A673 (cell line): ENCODE measurements around the gene LACRT. TPM values are rescaled to one million over a fixed set of nuclear protein-coding genes. Genes with fewer than 3 reads are reported as not detected.
A peak's percentile ranks its signal among the peaks of the same experiment; 100 is the strongest.

Experiments used
- BruUV-seq: library from RNA; stranded (reverse); fragments of 400-500 nt; replicated peaks from 2 replicates; lab custom pipeline; 2021; lab: Mats Ljungman, UMichigan
- CTCF ChIA-PET: fragments of 300-600 bp; sonication (Branson Sonifier 250); formaldehyde crosslinking; loops from one replicate; lab custom pipeline; 2022; ENCODE audit warnings: antibody characterized with exemption; lab: Charles Lee
- POLR2A ChIA-PET: fragments of 300-600 bp; sonication (Branson Sonifier 250); formaldehyde crosslinking; loops from one replicate; lab custom pipeline; 2022; ENCODE audit warnings: antibody characterized with exemption; ENCODE audit not compliant: low non-redundant PET; lab: Charles Lee
- DNase-seq: peaks from one replicate; pipeline ENCODE4 v3.0.0-alpha.2; 2015; ENCODE audit warnings: low spot score
- H3K27ac ChIP-seq: fragments of 200-600 bp; sonication (generic); 2 replicates; pipeline ENCODE4 v1.5.1; 2016; ENCODE audit warnings: mixed run types, low read depth, mild to moderate bottlenecking, mixed read lengths, antibody characterized with exemption, low read length; ENCODE audit not compliant: poor library complexity, severe bottlenecking
- H3K27me3 ChIP-seq: fragments of 200-600 bp; sonication (generic); replicated peaks from 2 replicates; pipeline ENCODE4 v1.6.1; 2017; ENCODE audit warnings: mixed run types, low read depth, mild to moderate bottlenecking, mixed read lengths, antibody characterized with exemption, low read length; ENCODE audit not compliant: insufficient read depth, poor library complexity
- H3K36me3 ChIP-seq: fragments of 200-600 bp; sonication (generic); 2 replicates; pipeline ENCODE4 v1.6.1; 2016; ENCODE audit warnings: mixed run types, mild to moderate bottlenecking, mixed read lengths, antibody characterized with exemption, low read length; ENCODE audit not compliant: insufficient read depth, poor library complexity, severe bottlenecking
- H3K4me1 ChIP-seq: fragments of 200-600 bp; sonication (generic); 2 replicates; pipeline ENCODE4 v1.6.1; 2017; ENCODE audit warnings: mixed run types, mild to moderate bottlenecking, mixed read lengths, antibody characterized with exemption, low read length; ENCODE audit not compliant: insufficient read depth, poor library complexity, severe bottlenecking
- H3K4me3 ChIP-seq: fragments of 200-600 bp; sonication (generic); 2 replicates; pipeline ENCODE4 v1.5.1; 2016; ENCODE audit warnings: low read depth, mixed run types, mild to moderate bottlenecking, mixed read lengths, low read length; ENCODE audit not compliant: poor library complexity, severe bottlenecking
- H3K9me3 ChIP-seq: fragments of 200-600 bp; sonication (generic); 2 replicates; pipeline ENCODE4 v1.6.1; 2016; ENCODE audit warnings: mixed run types, low read depth, mild to moderate bottlenecking, mixed read lengths, antibody characterized with exemption, low read length; ENCODE audit not compliant: poor library complexity, severe bottlenecking
- CTCF ChIP-seq: fragments of 300-800, 200-600 bp; sonication (generic); conservative IDR thresholded peaks from 2 replicates; pipeline ENCODE4 v1.5.1; 2017; ENCODE audit warnings: low read depth, mild to moderate bottlenecking, antibody characterized with exemption, low read length, moderate library complexity, mixed read lengths
- EZH2 ChIP-seq: fragments of 200-600 bp; sonication (generic); IDR thresholded peaks from 2 replicates; pipeline ENCODE4 v1.6.1; 2017; ENCODE audit warnings: borderline replicate concordance, low read depth, mild to moderate bottlenecking, mixed read lengths, antibody characterized with exemption, low read length; ENCODE audit not compliant: poor library complexity, severe bottlenecking
- intact Hi-C: fragments of 100-400 bp; cut with micrococcal nuclease; formaldehyde crosslinking; loops from one replicate; pipeline ENCODE4 v1.10.0; 2022; ENCODE audit not compliant: unreplicated experiment
- total RNA-seq: library from RNA; stranded (reverse); gene quantifications from 2 replicates; pipeline ENCODE4 v1.2.3, GENCODE V29; 2021

The LACRT gene
- total RNA-seq, 1 experiment from 2014 or later = not detected

- H3K27ac ChIP-seq = peak overlapping the region; percentile 35
- no peak for DNase-seq
- no peak overlapping the region for H3K4me3 ChIP-seq
- no peaks in the 10 kb centered on the region for H3K27me3 ChIP-seq
- intact Hi-C loops = loop anchor here (10.0 kb wide), 1 partner anchor 135 kb away; no protein-coding TSS in a partner anchor
- TF ChIP-seq EZH2 (no peak), CTCF (no peak)
- no peaks in the 10 kb centered on the region for H3K36me3 ChIP-seq
- BruUV-seq = no TSS peak
- ChIA-PET POLR2A (no interaction called here), CTCF (no interaction called here)
- peaks cover 20% of the 10 kb centered on the region for H3K4me1 ChIP-seq
- H3K9me3 ChIP-seq = no peaks in the 10 kb centered on the region
Measured at GRCh38 chr12:54589964-54590363, 44.7 kb downstream of the LACRT start.

- peaks cover 29% of the 10 kb centered on the region for H3K4me1 ChIP-seq
- H3K36me3 ChIP-seq = no peaks in the 10 kb centered on the region
- ChIA-PET POLR2A (no interaction called here), CTCF (no interaction called here)
- no TSS peak for BruUV-seq
- intact Hi-C loops = no loop called here
- no peak for DNase-seq
- peak overlapping the region; percentile 87 for H3K4me3 ChIP-seq
- no peak for TF ChIP-seq CTCF
- no peak for TF ChIP-seq EZH2
- H3K27ac ChIP-seq = peak overlapping the region; percentile 62
- H3K27me3 ChIP-seq = no peaks in the 10 kb centered on the region
- no peaks in the 10 kb centered on the region for H3K9me3 ChIP-seq
Measured at GRCh38 chr12:54588890-54589267, 45.8 kb downstream of the LACRT start.

GRCh38 chr12:54588110-54588889 lies 46.4 kb downstream of the LACRT start, which contains the start of gene PPP1R1A:
PPP1R1A (minus strand) TSS chr12:54588659; CDS start chr12:54588488, 171 bp downstream.
- H3K36me3 ChIP-seq = peaks cover 4% of the 10 kb centered on the region
- H3K9me3 ChIP-seq = no peaks in the 10 kb centered on the region
- H3K4me1 ChIP-seq = peaks cover 29% of the 10 kb centered on the region
- TF ChIP-seq EZH2 (no peak), CTCF (no peak)
- BruUV-seq = no TSS peak
- ChIA-PET CTCF (no interaction called here), POLR2A (no interaction called here)
- H3K27ac ChIP-seq = peak within 1 kb of the TSS; percentile 81
- peak within 1 kb of the TSS; percentile 87 for H3K4me3 ChIP-seq
- peak; percentile 55 for DNase-seq
- intact Hi-C loops = no loop called here
- H3K27me3 ChIP-seq = no peaks in the 10 kb centered on the region
